DND-41 (cell line): ENCODE measurements around the gene UBE3D.

ENCODE experiments used
- EZH2 ChIP-seq: IDR thresholded peaks from 3 replicates; pipeline ENCODE4 v1.6.1; 2012; ENCODE audit warnings: borderline replicate concordance, low read depth, mild to moderate bottlenecking, moderate library complexity, low read length, inconsistent platforms; ENCODE audit not compliant: severe bottlenecking
- TF ChIP-seq, protein P1 (sequence below): IDR thresholded peaks from 2 replicates; pipeline ENCODE4 v1.5.1; 2012; ENCODE audit warnings: borderline replicate concordance, low read length, moderate library complexity, mild to moderate bottlenecking; ENCODE audit not compliant: poor library complexity, severe bottlenecking; ENCODE audit errors: extremely low read depth

DNA sequence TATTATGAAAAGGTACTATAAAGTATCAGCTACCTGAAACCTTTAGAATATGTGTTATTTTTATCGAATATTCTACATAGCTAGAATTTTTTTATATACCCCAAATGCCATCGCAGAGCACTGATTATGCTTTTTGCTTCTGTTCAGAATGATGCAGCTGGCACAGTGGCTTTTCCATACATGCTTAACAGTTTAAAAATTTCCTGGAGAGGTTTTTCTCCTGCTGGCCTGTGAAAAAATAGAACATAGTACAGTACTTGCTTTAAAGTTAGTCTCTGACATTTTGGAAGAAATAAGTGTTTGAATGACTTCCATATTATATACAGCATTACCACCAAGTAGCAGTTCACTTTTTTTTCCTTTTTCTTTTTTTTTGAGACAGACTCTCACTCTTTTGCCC lies 7.1 kb upstream of the UBE3D start:
- TF ChIP-seq, protein P1, sequence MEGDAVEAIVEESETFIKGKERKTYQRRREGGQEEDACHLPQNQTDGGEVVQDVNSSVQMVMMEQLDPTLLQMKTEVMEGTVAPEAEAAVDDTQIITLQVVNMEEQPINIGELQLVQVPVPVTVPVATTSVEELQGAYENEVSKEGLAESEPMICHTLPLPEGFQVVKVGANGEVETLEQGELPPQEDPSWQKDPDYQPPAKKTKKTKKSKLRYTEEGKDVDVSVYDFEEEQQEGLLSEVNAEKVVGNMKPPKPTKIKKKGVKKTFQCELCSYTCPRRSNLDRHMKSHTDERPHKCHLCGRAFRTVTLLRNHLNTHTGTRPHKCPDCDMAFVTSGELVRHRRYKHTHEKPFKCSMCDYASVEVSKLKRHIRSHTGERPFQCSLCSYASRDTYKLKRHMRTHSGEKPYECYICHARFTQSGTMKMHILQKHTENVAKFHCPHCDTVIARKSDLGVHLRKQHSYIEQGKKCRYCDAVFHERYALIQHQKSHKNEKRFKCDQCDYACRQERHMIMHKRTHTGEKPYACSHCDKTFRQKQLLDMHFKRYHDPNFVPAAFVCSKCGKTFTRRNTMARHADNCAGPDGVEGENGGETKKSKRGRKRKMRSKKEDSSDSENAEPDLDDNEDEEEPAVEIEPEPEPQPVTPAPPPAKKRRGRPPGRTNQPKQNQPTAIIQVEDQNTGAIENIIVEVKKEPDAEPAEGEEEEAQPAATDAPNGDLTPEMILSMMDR = no peak
- TF ChIP-seq EZH2 = no peak
